GM12891 (cell line): ENCODE measurements around the gene IRX1.

Experiments used
- PAX5 ChIP-seq: IDR thresholded peaks from 2 replicates; pipeline ENCODE4 v1.6.1; 2011; ENCODE audit warnings: low read length, moderate library complexity, mild to moderate bottlenecking; ENCODE audit not compliant: insufficient read depth, severe bottlenecking
- POLR2A ChIP-seq: IDR thresholded peaks from 2 replicates; pipeline ENCODE4 v1.6.1; 2011; ENCODE audit warnings: low read depth, low read length, control low read depth
- POLR2AphosphoS5 ChIP-seq: IDR thresholded peaks from 2 replicates; pipeline ENCODE4 v1.6.1; 2011; ENCODE audit warnings: low read depth, low read length, control low read depth
- POU2F2 ChIP-seq: IDR thresholded peaks from 2 replicates; pipeline ENCODE4 v1.6.1; 2011; ENCODE audit warnings: low read depth, mild to moderate bottlenecking, control low read depth, low read length, moderate library complexity
- SPI1 ChIP-seq: IDR thresholded peaks from 2 replicates; pipeline ENCODE4 v1.6.1; 2011; ENCODE audit warnings: low read depth, low read length, control low read depth
- TAF1 ChIP-seq: IDR thresholded peaks from 2 replicates; pipeline ENCODE4 v1.6.1; 2011; ENCODE audit warnings: low read depth, low read length, control low read depth

- no peak for TF ChIP-seq POLR2A
- TF ChIP-seq POLR2AphosphoS5, result no peak
- no peak for TF ChIP-seq TAF1
- TF ChIP-seq POU2F2, result no peak
- no peak for TF ChIP-seq SPI1
- no peak for TF ChIP-seq PAX5
Observed at GRCh38 chr5:3590967-3591900, 4.4 kb upstream of the IRX1 start.
